Mesodermal cell (in vitro differentiated cells): ENCODE results near the gene S1PR2.
"Not testable (repeated sequence)": the region's sequence is repeated elsewhere in the genome, so short reads cannot be mapped to it uniquely, and the experiment has no call there.

Experiments
- H3K27ac ChIP-seq: 2 replicates; pipeline ENCODE4 v1.7.0; 2013; ENCODE audit warnings: mild to moderate bottlenecking, low read depth, low read length, moderate library complexity; ENCODE audit not compliant: severe bottlenecking
- H3K36me3 ChIP-seq: 2 replicates; pipeline ENCODE4 v1.7.1; 2013; ENCODE audit warnings: mild to moderate bottlenecking, low read length, moderate library complexity; ENCODE audit not compliant: control insufficient read depth, insufficient read depth
- H3K4me1 ChIP-seq: one replicate; pipeline ENCODE4 v1.7.1; 2013; ENCODE audit warnings: mild to moderate bottlenecking, low read length; ENCODE audit not compliant: insufficient read depth, control insufficient read depth, poor library complexity, severe bottlenecking
- H3K4me3 ChIP-seq: 2 replicates; pipeline ENCODE4 v1.7.0; 2013; ENCODE audit warnings: low read length, control low read depth, mild to moderate bottlenecking; ENCODE audit not compliant: insufficient read depth, poor library complexity, severe bottlenecking; ENCODE audit errors: extremely low read depth
- H3K9me3 ChIP-seq: 2 replicates; pipeline ENCODE4 v1.7.1; 2013; ENCODE audit warnings: mild to moderate bottlenecking, low read length, moderate library complexity; ENCODE audit not compliant: control insufficient read depth
- WGBS, 2 experiments: methylation state at CpG; one replicate each; pipeline ENCODE4 v1.1.5; 2013; ENCODE audit warnings: missing lambda C conversion rate in 2 of 2; ENCODE audit not compliant: insufficient coverage in 2 of 2; 5-methylcytosine and 5-hydroxymethylcytosine counted together

S1PR2 gene

DNA sequence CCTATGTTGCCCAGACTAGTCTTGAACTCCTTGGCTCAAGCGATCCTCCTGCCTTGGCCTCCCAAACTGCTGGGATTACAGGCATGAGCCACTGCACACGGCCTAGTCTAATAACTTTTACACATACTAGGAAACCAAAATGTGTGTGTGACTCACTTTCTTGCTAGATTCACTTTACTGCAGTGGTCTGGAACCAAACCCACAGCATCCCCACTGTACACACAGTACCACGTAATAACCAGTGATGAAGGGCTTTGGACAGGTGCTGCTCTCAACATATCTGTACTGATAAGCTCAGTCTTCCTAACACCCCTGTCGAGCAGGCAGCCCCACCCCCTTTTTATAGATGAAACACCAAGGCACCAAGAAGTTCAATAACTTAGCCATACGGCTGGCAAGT lies 41.5 kb downstream of the S1PR2 start:
- H3K4me3 ChIP-seq = no peak overlapping the region
- 97 to 100% methylated on average over 4 to 5 of the region's 5 CpGs for whole genome bisulfite sequencing, 2 experiments

DNA sequence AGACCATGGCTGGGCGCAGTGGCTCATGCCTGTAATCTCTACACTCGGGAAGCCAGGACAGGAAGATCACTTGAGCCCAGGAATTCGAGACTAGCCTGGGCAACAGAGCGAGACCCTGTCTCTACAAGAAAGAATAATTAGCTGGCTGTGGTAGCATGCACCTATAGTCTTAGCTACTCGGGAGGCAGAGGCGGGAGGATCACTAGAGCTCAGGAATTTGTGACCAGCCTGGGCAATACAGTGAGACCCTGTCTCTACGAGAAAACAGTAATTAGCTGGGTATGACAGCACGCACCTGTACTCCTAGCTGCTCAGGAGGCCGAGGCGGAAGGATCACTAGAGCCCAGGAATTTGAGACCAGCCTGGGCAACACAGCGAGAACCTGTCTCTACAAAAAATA lies 43.8 kb downstream of the S1PR2 start:
- Histone ChIP-seq H3K9me3 (no peaks in the 10 kb centered on the region), H3K4me1 (no peaks in the 10 kb centered on the region), H3K27ac (no peak overlapping the region), H3K36me3 (peaks cover 61% of the 10 kb centered on the region), H3K4me3 (no peak overlapping the region)
- WGBS, 2 experiments = 95 to 99% methylated on average over 10 to 11 of the region's 11 CpGs

More for the DNA sequence above, 41.5 kb downstream of the S1PR2 start:
- Histone ChIP-seq H3K4me1 (peaks cover 5% of the 10 kb centered on the region), H3K9me3 (no peaks in the 10 kb centered on the region), H3K27ac (no peak overlapping the region), H3K36me3 (peaks cover 64% of the 10 kb centered on the region)

DNA sequence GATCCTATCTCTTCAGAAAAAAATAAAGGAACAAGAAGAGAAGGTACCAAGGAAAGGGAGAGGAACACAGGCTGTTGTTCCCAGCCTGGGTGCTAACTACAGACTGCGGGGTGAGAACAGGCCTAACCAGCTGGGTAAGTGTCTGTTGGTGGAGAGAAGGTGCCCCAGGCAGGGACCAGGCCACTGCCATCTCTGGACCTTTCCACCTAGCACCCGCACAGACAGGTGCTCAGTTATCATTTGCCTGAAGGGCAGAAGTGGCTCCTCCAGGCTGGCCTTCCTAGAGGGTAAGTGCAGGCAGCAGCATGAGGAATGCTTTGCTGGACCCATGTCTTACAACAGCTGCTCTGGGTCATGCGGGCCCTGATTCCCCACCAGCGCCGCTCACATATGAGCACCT lies 46.5 kb downstream of the S1PR2 start:
- H3K9me3 ChIP-seq = no peaks in the 10 kb centered on the region
- peaks cover 61% of the 10 kb centered on the region for H3K36me3 ChIP-seq
- H3K4me3 ChIP-seq = no peak overlapping the region
- no peak overlapping the region for H3K27ac ChIP-seq
- H3K4me1 ChIP-seq = no peaks in the 10 kb centered on the region
- 100% methylated on average over 4 of the region's 5 CpGs for WGBS, 2 experiments

DNA sequence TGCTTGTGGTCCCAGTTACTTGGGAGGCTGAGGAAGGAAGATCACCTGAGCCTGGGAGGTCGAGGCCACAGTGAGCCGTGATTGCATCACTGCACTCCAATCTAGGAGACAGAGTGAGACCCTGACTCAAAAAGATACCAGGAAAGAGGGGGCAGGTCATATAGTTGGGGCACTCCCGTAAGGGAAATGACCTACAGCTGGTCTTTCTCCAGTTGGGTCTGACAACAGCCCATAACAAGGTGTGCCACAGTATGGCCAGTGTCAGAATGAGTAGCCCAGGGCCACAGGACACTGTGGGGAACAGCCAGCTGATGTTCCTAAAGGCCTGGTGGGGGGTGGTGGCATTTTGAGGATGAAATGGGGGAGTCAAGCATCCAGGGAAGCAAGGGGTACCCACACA lies 47.2 kb downstream of the S1PR2 start:
- Histone ChIP-seq H3K4me3 (no peak overlapping the region), H3K27ac (no peak overlapping the region), H3K4me1 (no peaks in the 10 kb centered on the region), H3K36me3 (peaks cover 68% of the 10 kb centered on the region), H3K9me3 (no peaks in the 10 kb centered on the region)
- WGBS, 2 experiments = 91 to 93% methylated on average over 3 of the region's 3 CpGs

DNA sequence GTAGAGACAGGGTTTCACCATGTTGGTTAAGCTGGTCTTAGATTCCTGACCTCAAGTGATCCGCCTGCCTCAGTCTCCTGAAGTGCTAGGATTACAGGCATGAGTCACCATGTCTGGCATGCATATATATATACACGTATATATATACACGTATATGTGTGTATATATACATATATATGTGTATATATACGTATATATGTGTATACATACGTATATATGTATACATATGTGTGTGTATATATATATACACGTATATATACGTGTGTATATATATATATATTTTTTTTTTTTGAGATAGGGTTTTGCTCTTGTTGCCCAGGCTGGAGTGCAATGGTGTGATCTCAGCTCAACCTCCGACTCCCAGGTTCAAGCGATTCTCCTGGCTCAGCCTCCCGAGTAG lies 48.3 kb downstream of the S1PR2 start:
- Histone ChIP-seq H3K4me3 (no peak overlapping the region), H3K27ac (no peak overlapping the region), H3K4me1 (no peaks in the 10 kb centered on the region), H3K9me3 (no peaks in the 10 kb centered on the region), H3K36me3 (peaks cover 72% of the 10 kb centered on the region)
- WGBS, 2 experiments = 94% methylated on average over 3 of the region's 10 CpGs; no CpG with 5 or more reads in 1 of the 2 experiments

DNA sequence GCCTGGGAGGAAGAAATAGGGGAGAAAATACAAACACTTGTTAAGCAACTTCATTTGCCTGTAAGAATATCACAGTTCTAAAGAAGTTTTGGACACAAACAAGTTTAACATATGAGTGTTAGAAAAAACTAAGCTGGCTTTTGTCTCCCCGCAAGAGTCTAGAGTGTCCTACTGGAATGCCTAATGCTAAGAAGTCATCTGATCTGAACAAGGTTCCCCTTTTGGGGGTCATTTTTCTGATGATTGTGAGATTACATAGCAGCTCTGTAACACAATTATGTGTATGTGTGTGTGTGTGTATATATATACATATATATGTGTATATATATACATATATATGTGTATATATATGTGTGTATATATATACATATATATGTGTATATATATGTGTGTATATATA lies 49.1 kb downstream of the S1PR2 start:
- Histone ChIP-seq H3K27ac (no peak overlapping the region), H3K4me1 (no peaks in the 10 kb centered on the region), H3K9me3 (no peaks in the 10 kb centered on the region), H3K36me3 (peaks cover 77% of the 10 kb centered on the region), H3K4me3 (no peak overlapping the region)
- WGBS, 2 experiments = 100% methylated on average over 1 of the region's 1 CpG

DNA sequence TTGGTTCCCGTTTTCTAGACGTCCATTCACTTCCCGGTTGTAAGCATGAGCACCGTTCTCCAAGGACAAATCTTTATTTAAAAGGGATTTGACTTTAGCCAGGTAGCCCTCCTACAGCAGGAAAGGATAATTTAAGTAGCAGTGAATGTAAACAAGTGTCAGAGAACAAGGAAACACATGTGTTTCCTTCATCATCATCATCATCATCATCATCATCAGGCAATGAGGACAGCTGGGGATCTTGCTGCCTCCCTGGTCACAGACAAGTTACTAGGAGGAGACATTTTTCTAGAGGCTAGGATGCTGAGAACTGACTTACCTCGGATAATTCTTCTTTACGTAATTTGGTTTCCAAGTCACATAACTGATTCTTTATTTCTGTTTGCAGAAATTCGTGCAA lies 50.7 kb downstream of the S1PR2 start:
- Histone ChIP-seq H3K9me3 (no peaks in the 10 kb centered on the region), H3K4me3 (no peak overlapping the region), H3K27ac (no peak overlapping the region), H3K36me3 (peaks cover 78% of the 10 kb centered on the region), H3K4me1 (no peaks in the 10 kb centered on the region)
- WGBS, 2 experiments = 94 to 100% methylated on average over 3 of the region's 7 CpGs

DNA sequence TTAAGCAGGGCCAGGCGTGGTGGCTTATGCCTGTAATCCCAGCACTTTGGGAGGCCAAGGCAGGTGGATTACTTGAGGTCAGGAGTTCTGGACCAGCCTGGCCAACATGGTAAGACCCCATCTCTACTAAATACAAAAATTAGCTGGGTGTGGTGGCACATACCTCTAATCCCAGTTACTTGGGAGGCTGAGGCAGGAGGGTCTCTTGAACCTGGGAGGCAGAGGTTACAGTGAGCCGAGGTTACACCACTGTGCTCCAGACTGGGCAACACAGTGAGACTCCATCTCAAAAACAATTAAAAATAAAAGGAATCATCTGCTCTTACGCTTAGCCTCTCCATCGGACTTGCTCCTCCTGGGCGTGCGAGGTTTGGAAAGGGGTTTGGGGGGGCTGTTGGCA lies 51.1 kb downstream of the S1PR2 start:
- H3K4me1 ChIP-seq, H3K9me3 ChIP-seq, H3K27ac ChIP-seq, H3K4me3 ChIP-seq: not testable (repeated sequence)
- peaks cover 80% of the 10 kb centered on the region for H3K36me3 ChIP-seq
- WGBS, 2 experiments = 89 to 100% methylated on average over 2 to 6 of the region's 6 CpGs

DNA sequence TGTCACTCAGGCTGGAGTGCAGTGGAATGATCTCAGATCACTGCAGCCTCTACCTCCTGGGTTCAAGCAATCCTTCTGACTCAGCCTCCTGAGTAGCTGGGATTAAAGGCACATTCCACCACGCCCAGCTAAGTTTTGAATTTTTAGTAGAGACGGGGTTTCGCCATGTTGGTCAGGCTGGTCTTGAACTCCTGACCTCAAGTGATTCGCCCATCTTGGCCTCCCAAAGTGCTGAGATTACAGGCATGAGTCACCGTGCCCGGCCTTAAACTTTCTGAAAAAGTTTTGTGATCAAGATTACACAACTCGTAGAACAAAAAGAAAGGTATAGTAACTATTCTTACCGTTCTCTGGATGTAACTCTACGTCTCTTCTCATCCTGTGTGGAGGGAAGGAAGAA lies 57.6 kb downstream of the S1PR2 start:
- peaks cover 93% of the 10 kb centered on the region for H3K36me3 ChIP-seq
- H3K4me1 ChIP-seq = no peaks in the 10 kb centered on the region
- WGBS, 2 experiments = 94 to 95% methylated on average over 6 to 9 of the region's 9 CpGs

More for the DNA sequence above, 57.6 kb downstream of the S1PR2 start:
- Histone ChIP-seq H3K27ac (no peak overlapping the region), H3K9me3 (no peaks in the 10 kb centered on the region), H3K4me3 (no peak overlapping the region)
